ENCODE results near the gene UBA5. TPM values are rescaled to one million over a fixed set of nuclear protein-coding genes. Genes with fewer than 3 reads are reported as not detected.

The UBA5 gene
- total RNA-seq, 1 experiment from 2014 or later = 38.6 TPM

GRCh38 chr3:132628157-132628556, 32.0 kb upstream of the UBA5 start:
- TF ChIP-seq ZNF423 (CRISPR knock-in tag; IDR thresholded peaks at IDR 0.05) = no peak
- TF ChIP-seq ELF4 (CRISPR knock-in tag; IDR thresholded peaks at IDR 0.05; ENCODE audit: low read depth) = no peak
- TF ChIP-seq EMX1 (CRISPR knock-in tag; IDR thresholded peaks at IDR 0.05) = no peak
- TF ChIP-seq NFE2L1 (CRISPR knock-in tag; IDR thresholded peaks at IDR 0.05) = no peak
- TF ChIP-seq, protein P1, sequence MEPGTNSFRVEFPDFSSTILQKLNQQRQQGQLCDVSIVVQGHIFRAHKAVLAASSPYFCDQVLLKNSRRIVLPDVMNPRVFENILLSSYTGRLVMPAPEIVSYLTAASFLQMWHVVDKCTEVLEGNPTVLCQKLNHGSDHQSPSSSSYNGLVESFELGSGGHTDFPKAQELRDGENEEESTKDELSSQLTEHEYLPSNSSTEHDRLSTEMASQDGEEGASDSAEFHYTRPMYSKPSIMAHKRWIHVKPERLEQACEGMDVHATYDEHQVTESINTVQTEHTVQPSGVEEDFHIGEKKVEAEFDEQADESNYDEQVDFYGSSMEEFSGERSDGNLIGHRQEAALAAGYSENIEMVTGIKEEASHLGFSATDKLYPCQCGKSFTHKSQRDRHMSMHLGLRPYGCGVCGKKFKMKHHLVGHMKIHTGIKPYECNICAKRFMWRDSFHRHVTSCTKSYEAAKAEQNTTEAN (CRISPR knock-in tag; IDR thresholded peaks at IDR 0.05) = no peak
- no peak for TF ChIP-seq FOXJ3 (CRISPR knock-in tag; IDR thresholded peaks at IDR 0.05; ENCODE audit: borderline replicate concordance)
- no peak for TF ChIP-seq FOXK1 (CRISPR knock-in tag; IDR thresholded peaks at IDR 0.05)
- Mint-ChIP-seq H3K4me3 (no peak overlapping the region), H3K36me3 (peaks cover 2% of the 10 kb centered on the region; the same call in 1 of the 2 replicates), H3K9me3 (no peaks in the 10 kb centered on the region), H3K27me3 (ENCODE audit: low read depth) (no peaks in the 10 kb centered on the region), H3K27ac (peak overlapping the region; percentile 14; the same call in 1 of the 2 replicates), H3K4me1 (peaks cover 24% of the 10 kb centered on the region)
- no peak for DNase-seq (ENCODE audit: low spot score)
- ChIA-PET CTCF (no interaction called here), POLR2A (no interaction called here)
- ATAC-seq = no peak

DNA sequence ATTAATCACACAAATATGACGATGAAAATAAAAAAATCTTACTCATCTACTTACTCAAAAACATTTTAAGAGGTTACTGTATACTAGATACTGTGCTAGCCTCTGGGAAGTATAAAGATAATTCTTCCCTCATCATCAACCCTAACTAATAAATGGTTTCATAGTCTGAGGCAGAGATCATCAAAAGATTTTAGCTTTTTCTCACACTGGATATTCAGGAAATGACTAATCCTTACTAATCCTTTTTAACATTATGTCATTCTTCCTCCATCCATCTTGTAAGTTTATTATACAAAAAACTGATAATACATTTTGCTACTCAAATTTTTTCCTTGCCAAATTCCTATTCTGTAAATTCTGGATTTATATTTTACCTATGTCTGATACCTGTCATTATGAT, 30.2 kb upstream of the UBA5 start:
- ChIA-PET CTCF (no interaction called here), POLR2A (no interaction called here)
- H3K27me3 Mint-ChIP-seq (ENCODE audit: low read depth) = no peaks in the 10 kb centered on the region
- H3K27ac Mint-ChIP-seq = no peak overlapping the region
- H3K4me1 Mint-ChIP-seq = peaks cover 21% of the 10 kb centered on the region
- H3K4me3 Mint-ChIP-seq = no peak overlapping the region
- no peak for DNase-seq (ENCODE audit: low spot score)
- TF ChIP-seq CBFB (CRISPR knock-in tag; IDR thresholded peaks at IDR 0.05; ENCODE audit: low read depth) (no peak), FOXK1 (CRISPR knock-in tag; IDR thresholded peaks at IDR 0.05) (no peak), FOXP1 (CRISPR knock-in tag; IDR thresholded peaks at IDR 0.05; ENCODE audit: borderline replicate concordance) (no peak), ZNF396 (CRISPR knock-in tag; IDR thresholded peaks at IDR 0.05; ENCODE audit: borderline replicate concordance) (no peak), NR3C1 (CRISPR knock-in tag; conservative IDR thresholded peaks at IDR 0.05; ENCODE audit: low read depth) (no peak), SP1 (CRISPR knock-in tag; conservative IDR thresholded peaks at IDR 0.05) (no peak), JUN (CRISPR knock-in tag; IDR thresholded peaks at IDR 0.05) (no peak), ZNF671 (CRISPR knock-in tag; IDR thresholded peaks at IDR 0.05) (no peak), ZNF138 (CRISPR knock-in tag; conservative IDR thresholded peaks at IDR 0.05) (no peak), EMX1 (CRISPR knock-in tag; IDR thresholded peaks at IDR 0.05) (no peak), NR2C2 (CRISPR knock-in tag; IDR thresholded peaks at IDR 0.05) (no peak), ZNF317 (CRISPR knock-in tag; IDR thresholded peaks at IDR 0.05; ENCODE audit: borderline replicate concordance, low read depth) (no peak), HMGXB4 (CRISPR knock-in tag; IDR thresholded peaks at IDR 0.05) (no peak), CREB1 (CRISPR knock-in tag; IDR thresholded peaks at IDR 0.05) (no peak), SMAD4 (CRISPR knock-in tag; IDR thresholded peaks at IDR 0.05) (no peak), ZNF423 (CRISPR knock-in tag; IDR thresholded peaks at IDR 0.05) (no peak), FOXJ3 (CRISPR knock-in tag; IDR thresholded peaks at IDR 0.05; ENCODE audit: borderline replicate concordance) (no peak)
- TF ChIP-seq, protein P2, sequence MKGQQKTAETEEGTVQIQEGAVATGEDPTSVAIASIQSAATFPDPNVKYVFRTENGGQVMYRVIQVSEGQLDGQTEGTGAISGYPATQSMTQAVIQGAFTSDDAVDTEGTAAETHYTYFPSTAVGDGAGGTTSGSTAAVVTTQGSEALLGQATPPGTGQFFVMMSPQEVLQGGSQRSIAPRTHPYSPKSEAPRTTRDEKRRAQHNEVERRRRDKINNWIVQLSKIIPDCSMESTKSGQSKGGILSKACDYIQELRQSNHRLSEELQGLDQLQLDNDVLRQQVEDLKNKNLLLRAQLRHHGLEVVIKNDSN (CRISPR knock-in tag; IDR thresholded peaks at IDR 0.05) = no peak
- TF ChIP-seq, protein P3, sequence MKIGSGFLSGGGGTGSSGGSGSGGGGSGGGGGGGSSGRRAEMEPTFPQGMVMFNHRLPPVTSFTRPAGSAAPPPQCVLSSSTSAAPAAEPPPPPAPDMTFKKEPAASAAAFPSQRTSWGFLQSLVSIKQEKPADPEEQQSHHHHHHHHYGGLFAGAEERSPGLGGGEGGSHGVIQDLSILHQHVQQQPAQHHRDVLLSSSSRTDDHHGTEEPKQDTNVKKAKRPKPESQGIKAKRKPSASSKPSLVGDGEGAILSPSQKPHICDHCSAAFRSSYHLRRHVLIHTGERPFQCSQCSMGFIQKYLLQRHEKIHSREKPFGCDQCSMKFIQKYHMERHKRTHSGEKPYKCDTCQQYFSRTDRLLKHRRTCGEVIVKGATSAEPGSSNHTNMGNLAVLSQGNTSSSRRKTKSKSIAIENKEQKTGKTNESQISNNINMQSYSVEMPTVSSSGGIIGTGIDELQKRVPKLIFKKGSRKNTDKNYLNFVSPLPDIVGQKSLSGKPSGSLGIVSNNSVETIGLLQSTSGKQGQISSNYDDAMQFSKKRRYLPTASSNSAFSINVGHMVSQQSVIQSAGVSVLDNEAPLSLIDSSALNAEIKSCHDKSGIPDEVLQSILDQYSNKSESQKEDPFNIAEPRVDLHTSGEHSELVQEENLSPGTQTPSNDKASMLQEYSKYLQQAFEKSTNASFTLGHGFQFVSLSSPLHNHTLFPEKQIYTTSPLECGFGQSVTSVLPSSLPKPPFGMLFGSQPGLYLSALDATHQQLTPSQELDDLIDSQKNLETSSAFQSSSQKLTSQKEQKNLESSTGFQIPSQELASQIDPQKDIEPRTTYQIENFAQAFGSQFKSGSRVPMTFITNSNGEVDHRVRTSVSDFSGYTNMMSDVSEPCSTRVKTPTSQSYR (CRISPR knock-in tag; IDR thresholded peaks at IDR 0.05) = no peak
- TF ChIP-seq, protein P1 (CRISPR knock-in tag; IDR thresholded peaks at IDR 0.05) = no peak
- no peak for ATAC-seq
- H3K9me3 Mint-ChIP-seq = no peaks in the 10 kb centered on the region
- peaks cover 2% of the 10 kb centered on the region; the same call in 1 of the 2 replicates for H3K36me3 Mint-ChIP-seq

Measured in WTC11 (cell line).